PC-3 (cell line): ENCODE measurements around the gene FOXK1.

ENCODE experiments used
- CTCF ChIP-seq: fragments of 300-600 bp; sonication (generic); conservative IDR thresholded peaks from 2 replicates; pipeline ENCODE4 v1.5.1; 2017; ENCODE audit warnings: antibody characterized with exemption, low read depth, mild to moderate bottlenecking, low read length
- EZH2phosphoT487 ChIP-seq: fragments of 300-600 bp; sonication (generic); IDR thresholded peaks from 2 replicates; pipeline ENCODE4 v1.6.1; 2018; ENCODE audit warnings: mild to moderate bottlenecking, antibody characterized with exemption, low read length, borderline replicate concordance

- no peak for TF ChIP-seq CTCF
- TF ChIP-seq EZH2phosphoT487, result no peak
Measured at GRCh38 chr7:4815121-4815520, 133.0 kb downstream of the FOXK1 start.
